CD4-positive, alpha-beta T cell treated with Interleukin-21 for 1 hour (primary cell): ENCODE measurements around the gene GABARAPL1.

Source experiments
- DNase-seq: peaks from one replicate; pipeline ENCODE4 v3.0.0-alpha.2; 2020

Gene GABARAPL1

DNA sequence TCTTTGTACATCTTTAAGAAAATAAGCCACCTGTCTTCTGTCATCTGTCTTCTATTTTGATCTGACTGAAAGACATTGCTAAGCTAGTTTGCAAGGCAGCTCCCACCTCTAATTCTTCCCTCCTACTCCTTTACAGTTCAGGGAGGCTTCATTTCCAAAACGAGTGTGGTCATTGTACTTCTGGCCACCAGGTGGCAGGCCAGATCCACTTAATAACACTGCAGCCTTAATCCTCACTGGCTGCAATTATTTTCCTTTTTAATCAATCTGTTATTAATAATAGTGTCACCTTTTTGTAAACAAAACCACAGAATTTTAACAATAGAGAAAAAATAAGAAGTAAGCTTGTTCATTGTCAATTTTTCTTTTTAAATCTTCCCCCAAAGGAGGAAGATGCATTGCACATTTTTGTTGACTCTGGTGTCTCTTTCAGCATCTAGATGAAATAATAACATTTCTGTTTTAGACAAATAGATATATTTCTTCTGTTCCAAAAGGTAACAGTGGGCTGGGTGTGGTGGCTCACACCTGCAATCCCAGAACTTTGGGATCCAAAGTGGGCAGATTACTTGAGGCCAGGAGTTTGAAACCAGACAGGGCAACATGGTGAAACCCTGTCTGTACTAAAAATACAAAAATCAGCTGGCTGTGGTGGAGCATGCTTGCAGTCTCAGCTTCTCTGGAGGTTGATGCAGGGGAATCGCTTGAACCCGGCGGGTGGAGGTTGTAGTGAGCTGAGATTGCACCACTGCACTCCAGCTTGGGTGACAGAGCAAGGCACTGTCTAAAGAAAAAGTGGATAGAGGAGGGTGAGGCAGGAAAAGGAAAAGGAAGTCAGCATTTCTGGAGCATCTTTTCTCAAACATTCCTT, 23.3 kb downstream of the GABARAPL1 start:
- peak; percentile 58 for DNase-seq

DNA sequence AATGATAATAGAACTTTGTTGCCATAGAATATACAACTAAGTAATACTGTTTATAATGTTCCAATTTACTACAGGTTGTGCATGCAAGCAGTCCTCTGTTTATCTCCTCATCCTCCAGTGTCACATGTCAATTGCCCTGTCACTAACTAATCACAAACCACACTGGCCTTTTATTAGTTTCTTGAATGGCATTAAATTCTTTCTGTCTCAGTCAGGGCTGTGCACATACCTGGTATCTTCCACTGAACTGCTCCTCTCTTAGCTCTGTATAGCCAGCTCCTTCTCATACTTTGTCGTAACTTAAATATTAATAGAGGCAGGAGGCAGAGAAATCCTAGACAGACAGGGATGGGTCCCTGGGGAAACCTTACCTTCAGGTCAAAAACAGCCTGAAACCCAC, 24.0 kb downstream of the GABARAPL1 start:
- no peak for DNase-seq

DNA sequence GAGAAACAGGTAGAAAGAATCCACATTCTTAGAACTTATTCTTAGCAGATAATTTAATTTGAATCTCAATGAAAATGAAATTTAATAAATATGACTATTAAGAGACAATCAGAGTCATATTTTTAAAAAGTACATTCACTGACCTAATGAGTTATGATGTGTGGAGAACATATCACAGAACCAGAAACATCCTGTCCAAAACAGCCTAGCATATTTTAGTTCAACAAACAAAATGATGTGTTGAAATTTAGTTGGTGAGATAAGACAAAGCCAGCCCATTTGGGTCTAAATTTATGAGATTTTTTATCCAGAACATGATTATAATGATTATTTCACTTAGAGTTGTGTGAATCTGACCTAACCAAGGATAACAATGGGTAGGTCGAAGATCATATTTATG, 25.8 kb downstream of the GABARAPL1 start:
- DNase-seq = no peak

DNA sequence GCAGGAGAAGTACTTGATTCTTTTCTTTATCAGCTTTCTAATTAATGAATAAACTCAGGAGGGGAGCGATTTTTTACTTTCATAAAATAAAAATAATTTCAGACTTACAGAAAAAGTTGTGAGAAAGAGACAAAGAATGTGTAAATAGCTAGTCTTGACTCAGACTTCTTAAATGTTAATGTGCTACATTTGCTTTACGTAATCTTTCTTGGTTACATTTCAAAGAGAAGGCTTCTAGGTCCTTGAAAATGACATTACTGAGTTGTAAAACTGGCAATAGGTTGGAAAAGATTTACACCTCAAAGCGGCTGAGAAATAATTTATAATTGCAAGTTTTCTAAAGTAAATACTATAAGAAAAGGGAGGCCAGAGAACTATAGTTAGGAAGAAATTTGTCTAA, 28.6 kb downstream of the GABARAPL1 start:
- DNase-seq = no peak

DNA sequence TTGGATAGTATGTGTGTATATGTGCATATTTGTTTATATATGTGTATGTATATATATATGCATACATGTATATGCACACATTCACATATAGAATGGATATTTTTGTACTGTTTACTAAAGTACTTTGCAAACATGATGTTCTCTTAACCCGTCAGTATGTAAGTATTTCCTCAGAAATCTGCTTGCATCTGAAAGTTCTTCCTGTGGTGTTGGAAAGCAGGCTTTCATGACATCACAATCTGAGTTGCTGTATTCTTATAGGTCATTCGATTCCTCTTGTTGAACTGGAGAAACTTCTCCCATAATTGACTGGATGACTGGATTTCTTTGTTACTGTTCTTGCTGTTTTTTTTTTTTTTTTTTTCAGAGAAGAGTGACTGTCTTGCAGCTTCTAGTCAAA, 29.1 kb downstream of the GABARAPL1 start:
- no peak for DNase-seq

DNA sequence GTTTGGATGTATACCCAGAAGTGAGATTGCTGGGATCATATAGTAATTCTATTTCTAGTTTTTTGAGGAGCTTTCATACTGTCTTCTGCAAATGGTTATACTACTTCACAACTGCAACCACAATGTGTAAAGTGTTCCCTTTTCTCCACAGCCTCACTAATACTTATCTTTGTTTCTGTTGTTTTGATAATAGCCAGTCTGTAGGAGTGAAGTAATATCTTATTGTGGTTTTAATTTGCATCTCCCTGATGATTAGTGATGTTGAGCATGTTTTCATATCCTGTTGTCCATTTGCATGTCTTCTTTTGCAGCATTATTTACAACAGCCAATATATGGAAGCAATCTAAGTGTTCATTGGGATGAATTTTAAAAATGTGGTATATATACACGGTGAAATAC, 29.9 kb downstream of the GABARAPL1 start:
- DNase-seq = no peak

DNA sequence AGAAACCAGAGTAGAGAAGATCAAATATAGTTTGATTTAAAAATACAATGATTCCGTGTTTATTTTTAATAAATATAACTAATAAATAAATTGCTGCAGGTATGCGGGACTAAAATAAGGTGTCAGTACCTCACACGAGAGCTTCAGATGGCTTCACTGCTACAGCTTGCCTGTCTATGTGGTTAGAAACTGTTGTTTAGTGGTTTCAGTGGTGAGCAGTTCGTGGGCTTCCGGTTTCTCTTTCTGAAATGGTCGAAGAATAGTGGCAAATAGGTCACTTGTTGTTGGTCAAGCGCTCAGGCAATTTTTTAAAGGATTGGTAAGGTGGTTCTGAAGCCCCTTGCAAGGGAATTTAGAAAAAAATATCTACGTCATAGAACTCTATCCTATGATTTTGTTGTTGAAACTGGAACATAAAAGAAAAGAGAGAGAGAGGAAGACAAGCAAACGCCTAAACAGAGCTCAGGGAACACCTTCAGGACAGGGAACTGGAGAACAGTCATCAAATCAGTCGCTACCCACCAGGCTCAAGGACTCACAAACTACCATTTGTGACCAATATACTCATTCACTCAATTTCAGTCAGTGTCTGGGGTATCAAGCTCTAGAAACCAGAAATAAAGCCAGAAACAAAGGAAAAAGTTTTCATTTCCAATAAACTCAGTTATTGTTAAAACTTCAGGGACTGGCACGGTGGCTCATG, 31.3 kb downstream of the GABARAPL1 start:
- peak; percentile 47 for DNase-seq

DNA sequence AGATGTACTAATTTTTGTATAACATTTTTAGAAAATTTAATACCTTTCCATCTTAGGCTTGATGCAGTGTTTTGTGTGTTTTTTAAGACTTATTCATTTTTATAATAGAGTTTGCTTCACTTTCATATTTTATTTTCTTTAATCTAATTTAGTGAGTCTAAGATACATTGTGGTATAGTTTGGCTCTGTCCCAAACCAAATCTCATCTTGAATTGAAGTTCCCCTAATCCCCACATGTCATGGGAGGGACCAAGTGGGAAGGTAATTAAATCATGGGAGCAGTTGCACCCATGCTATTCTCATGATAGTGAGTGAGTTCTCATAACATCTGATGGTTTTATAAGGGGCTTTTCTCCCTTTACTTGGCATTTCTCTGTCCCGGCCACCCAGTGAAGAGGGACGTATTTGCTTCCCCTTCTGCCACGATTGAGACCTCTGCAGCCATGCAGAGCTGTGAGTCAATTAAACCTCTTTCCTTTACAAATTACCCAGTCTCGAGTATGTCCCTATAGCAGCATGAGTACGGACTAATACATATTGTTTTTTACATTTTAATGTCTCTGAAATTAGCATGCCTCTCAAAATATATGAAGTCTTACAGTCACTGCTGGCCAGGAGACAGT, 34.9 kb downstream of the GABARAPL1 start:
- DNase-seq = no peak

DNA sequence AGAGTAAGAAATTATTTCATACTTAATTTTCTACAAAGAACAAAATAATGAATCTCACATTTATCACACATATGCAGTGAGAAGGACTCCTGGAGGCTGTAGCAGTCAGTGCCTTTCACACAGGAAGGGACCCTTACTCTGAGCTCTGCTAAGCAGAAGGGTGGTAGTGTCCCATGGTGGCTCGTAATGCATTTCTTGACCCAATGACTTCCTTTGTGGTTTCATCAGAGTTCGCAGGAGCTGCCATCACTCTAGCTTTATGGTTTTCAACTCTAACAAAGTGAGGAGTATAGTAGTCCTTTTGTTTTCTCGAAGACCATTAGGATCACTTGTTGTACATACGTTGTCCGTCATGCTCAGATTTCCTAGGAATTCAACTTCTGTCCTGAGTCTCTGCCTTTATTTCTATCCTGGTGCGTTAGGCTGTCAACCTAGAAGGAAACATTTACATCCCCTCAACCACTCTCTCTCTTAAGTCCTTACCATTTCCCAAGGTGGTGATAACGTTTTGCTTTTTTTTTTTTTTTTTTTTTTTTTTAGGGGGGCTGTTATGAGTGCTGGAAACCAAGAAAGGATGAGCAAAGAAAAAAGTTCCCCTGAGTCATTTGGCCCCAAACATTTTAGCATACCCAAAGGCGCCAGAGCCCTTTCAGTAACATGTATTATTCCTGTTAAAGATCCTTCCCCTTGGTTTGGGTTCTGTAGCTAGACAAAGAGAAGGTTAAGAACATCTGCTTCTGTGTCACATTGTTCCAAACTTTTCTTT, 37.2 kb downstream of the GABARAPL1 start:
- peak; percentile 46 for DNase-seq

DNA sequence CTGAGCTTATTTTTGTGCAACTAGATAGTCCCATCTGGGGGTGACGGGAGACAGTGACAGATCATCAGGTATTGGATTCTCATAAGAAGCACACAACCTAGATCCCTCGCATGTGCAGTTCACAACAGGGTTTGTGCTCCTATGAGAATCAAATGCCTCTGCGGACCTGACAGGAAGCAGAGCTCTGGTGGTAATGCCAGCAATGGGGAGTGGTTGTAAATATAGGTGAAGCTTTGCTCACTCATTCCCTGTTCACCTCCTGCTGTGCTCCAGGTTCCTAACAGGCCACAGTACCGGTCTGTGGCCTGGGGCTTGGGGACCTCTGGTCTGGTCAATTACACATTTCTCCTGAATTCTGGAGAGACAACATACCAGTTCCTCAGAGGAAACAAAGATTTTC, 39.0 kb downstream of the GABARAPL1 start:
- DNase-seq = no peak

DNA sequence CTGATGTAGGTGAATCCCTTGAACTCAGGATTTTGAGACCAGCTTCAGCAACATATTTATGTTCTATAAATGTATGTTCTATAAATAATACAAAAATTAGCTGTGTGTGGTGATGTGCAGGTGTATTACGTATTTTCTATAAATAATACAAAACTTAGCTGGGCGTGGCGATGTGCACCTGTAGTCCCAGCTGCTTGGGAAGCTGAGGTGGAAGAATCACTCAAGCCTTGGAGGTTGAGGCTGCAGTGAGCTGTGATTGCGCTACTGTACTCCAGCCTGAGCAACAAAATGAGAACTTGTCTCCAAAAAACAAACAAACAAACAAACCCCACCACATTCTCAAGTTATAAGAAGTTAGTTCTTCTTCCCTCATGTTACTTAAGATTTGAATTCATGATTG, 39.5 kb downstream of the GABARAPL1 start:
- no peak for DNase-seq

DNA sequence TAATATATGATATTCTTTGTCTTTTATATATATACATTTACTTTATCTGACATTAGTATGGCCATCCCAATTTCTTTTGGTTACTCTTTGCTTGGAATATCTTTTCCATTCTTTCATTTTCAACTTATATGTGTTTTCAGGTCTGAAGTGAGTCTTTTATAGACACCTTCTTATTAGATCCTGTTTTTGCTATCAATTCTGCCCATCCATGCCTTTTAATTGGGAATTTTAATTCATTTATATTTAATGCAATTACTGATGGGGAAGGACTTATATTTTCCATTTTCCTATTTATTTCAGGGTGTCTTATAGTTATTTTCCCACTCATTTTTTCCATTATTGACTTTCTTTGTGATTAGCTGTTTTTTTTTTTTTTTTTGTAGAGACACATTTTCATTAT, 43.4 kb downstream of the GABARAPL1 start:
- DNase-seq = no peak

DNA sequence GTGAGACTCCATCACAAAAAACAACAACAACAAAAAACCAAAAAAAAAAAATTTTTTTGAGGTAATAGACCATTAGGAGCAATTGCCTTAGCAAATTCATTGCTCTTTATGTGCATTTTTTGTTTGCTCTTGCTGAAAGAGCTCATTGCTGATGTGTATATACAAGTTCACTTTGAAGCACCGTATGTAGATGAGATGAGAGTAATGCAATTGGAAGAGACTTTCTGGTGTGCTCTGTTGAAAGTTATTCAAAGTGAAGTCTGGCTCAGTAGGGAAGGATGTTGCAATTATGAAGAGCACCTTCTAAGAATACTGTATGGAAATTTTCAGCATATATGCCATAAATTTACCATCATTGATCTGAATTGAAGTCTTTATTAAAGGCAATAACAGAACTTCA, 48.2 kb downstream of the GABARAPL1 start:
- no peak for DNase-seq

DNA sequence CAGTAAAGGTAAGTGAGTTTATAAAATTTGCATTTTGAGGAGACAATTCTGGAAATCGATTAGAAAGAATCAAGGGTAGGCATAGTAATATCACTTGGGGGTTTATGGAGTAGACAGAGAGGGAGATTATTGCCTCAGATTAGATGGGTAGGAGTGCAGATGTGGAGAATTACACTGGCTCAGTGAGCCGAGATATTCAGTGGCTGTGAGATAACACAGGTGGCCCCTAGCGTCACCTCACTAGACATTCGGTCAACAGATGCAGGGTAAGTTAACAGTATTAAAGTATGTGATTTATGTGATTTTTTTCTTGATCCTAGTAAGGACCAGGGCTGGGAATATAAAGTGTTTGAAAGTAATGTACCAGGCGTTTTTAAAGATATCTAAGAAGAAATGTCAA, 55.4 kb downstream of the GABARAPL1 start:
- DNase-seq = no peak

DNA sequence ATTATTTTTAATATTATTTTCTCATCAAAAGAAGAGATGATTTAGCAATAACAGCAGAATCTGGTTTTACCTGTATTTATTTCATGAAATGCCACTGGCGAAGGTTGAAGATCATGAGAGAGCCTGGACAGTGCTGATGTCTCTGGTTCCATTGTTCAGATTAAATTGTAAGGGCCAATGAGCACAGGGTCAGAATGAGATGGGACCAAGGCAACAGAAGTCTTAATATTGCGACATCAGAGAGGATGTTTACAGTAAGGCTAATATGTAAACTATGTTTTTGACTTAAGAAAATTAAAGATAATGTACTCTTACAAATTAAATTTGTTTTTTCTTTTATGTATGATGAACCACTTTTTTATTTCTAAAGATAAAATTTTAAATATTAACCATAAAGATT, 59.8 kb downstream of the GABARAPL1 start:
- no peak for DNase-seq
